Measurements from ENCODE around the gene LMNTD2.

Gene LMNTD2

GRCh38 chr11:508956-509355, 51.6 kb downstream of the LMNTD2 start:
- no peak for DNase-seq

GRCh38 chr11:507727-508515, 52.6 kb downstream of the LMNTD2 start:
- no peak for DNase-seq

GRCh38 chr11:506995-507726, 53.4 kb downstream of the LMNTD2 start, which contains the start of gene RNH1:
Gene RNH1 (minus strand): TSS chr11:507242. CDS start chr11:502162, 5,080 bp downstream.
- DNase-seq: peak; percentile 50 to 83

GRCh38 chr11:506238-506994, 54.1 kb downstream of the LMNTD2 start:
- DNase-seq: peak; percentile 60 to 62

- no peak for DNase-seq
These were observed 55.6 kb downstream of the LMNTD2 start for GRCh38 chr11:504994-505344.

Measured in cerebellar nuclear complex (tissue), 1 donor.